Uterus (tissue), 2 donors: Measurements from ENCODE around the gene NCBP2L.

Source experiments
- POLR2A ChIP-seq, 2 donors: fragments of 450-650 bp; IDR thresholded peaks; one replicate each; pipeline ENCODE4 v1.6.1; 2016; ENCODE audit warnings: antibody characterized with exemption in 2 of 2, mild to moderate bottlenecking in 1 of 2, moderate library complexity in 1 of 2
- TF ChIP-seq, protein P1 (sequence below), 4 experiments: fragments of 200-600 bp in 2 of 4; fragments of 450-650 bp in 2 of 4; sonication (generic) in 2 of 4; IDR thresholded peaks; one replicate each; pipeline ENCODE4 v1.5.1; 2016 to 2019; ENCODE audit warnings: antibody characterized with exemption in 4 of 4, mild to moderate bottlenecking in 2 of 4, moderate library complexity in 1 of 4

DNA sequence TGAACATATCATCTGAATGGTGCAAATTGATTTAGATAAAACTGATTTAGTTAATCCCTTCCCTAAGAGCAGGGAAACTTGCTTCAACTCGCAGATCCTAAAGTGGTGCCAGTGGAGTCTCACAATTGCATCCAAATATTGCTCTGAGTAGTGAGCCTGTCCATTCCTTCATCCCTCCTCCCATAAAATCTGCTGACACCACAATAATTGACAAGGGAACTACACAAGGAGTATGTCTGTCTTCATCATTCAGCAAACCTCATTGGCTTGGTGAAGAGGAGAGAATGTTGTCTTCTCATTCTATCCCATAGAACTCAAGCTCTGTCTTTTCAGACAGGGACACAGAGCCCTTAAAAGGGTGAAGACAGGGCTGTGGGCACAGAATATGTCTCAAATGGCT lies 52.3 kb downstream of the NCBP2L start:
- TF ChIP-seq, protein P1, sequence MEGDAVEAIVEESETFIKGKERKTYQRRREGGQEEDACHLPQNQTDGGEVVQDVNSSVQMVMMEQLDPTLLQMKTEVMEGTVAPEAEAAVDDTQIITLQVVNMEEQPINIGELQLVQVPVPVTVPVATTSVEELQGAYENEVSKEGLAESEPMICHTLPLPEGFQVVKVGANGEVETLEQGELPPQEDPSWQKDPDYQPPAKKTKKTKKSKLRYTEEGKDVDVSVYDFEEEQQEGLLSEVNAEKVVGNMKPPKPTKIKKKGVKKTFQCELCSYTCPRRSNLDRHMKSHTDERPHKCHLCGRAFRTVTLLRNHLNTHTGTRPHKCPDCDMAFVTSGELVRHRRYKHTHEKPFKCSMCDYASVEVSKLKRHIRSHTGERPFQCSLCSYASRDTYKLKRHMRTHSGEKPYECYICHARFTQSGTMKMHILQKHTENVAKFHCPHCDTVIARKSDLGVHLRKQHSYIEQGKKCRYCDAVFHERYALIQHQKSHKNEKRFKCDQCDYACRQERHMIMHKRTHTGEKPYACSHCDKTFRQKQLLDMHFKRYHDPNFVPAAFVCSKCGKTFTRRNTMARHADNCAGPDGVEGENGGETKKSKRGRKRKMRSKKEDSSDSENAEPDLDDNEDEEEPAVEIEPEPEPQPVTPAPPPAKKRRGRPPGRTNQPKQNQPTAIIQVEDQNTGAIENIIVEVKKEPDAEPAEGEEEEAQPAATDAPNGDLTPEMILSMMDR (IDR thresholded peaks at IDR 0.05): no peak
- no peak for TF ChIP-seq POLR2A (IDR thresholded peaks at IDR 0.05)
